Stomach (tissue), 4 donors: Measurements from ENCODE around the gene NR1I3.

Experiments
- EP300 ChIP-seq: sonication (generic); formaldehyde crosslinking; IDR thresholded peaks from one replicate; pipeline ENCODE4 v1.6.1; 2017; ENCODE audit warnings: antibody characterized with exemption
- POLR2A ChIP-seq, 4 donors: fragments of 450-650 bp; IDR thresholded peaks; one replicate each; pipeline ENCODE4 v1.6.1; 2016; ENCODE audit warnings: antibody characterized with exemption in 4 of 4, control low read depth in 2 of 4, mild to moderate bottlenecking in 1 of 4, moderate library complexity in 1 of 4
- TF ChIP-seq, protein P1 (sequence below), 7 experiments: fragments of 450-650 bp in 4 of 7; fragments of 200-600 bp in 3 of 7; sonication (generic) in 3 of 7; IDR thresholded peaks; one replicate each; pipeline ENCODE4 v1.5.1; 2016 to 2019; ENCODE audit warnings: antibody characterized with exemption in 7 of 7, control low read depth in 2 of 7, mild to moderate bottlenecking in 1 of 7

DNA sequence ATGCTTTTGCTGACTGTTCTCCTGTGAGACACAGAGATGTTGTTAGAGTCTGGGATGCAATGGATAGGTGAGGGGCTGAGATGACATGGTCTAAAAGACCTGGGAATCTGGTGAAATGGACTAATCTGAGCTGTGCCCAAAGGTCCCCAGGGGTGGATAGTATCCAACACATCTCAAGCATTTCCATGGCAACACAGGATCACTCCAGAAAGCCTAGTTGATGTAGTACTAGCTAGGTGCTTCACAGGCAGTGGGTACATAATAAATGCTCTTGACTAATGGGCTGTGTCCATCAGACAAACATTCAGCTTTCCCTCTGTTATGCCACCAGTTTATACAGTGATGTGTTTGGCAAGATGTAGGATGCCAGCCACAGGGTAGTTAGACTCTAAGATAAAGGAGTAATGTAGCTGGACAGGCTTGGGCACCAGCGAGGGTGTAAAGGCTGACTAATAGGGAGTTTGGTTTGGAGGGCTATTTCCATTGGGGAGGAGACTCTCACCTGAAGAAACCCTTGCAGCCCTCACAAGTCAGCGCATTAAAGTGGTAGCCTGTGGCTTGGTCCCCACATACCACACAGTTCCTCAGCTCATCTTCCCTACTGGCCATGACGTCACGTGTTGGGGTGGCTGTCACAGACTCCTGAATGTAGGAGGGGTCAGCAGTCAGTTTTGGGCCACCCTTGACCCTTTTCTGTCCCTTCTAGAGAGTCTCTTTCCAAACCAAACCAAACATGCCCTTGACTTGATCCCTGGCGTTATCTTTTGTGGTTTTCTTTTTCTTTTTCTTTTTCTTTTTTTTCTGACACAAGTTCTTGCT lies 1.8 kb downstream of the NR1I3 start:
- TF ChIP-seq, protein P1, sequence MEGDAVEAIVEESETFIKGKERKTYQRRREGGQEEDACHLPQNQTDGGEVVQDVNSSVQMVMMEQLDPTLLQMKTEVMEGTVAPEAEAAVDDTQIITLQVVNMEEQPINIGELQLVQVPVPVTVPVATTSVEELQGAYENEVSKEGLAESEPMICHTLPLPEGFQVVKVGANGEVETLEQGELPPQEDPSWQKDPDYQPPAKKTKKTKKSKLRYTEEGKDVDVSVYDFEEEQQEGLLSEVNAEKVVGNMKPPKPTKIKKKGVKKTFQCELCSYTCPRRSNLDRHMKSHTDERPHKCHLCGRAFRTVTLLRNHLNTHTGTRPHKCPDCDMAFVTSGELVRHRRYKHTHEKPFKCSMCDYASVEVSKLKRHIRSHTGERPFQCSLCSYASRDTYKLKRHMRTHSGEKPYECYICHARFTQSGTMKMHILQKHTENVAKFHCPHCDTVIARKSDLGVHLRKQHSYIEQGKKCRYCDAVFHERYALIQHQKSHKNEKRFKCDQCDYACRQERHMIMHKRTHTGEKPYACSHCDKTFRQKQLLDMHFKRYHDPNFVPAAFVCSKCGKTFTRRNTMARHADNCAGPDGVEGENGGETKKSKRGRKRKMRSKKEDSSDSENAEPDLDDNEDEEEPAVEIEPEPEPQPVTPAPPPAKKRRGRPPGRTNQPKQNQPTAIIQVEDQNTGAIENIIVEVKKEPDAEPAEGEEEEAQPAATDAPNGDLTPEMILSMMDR (IDR thresholded peaks at IDR 0.05) = no peak
- TF ChIP-seq EP300 (no peak), POLR2A (IDR thresholded peaks at IDR 0.05) (no peak)
